RPMI7951 (cell line): ENCODE measurements around the gene OTUD4. TPM values are rescaled to one million over a fixed set of nuclear protein-coding genes. Genes with fewer than 3 reads are reported as not detected.
A peak's percentile ranks its signal among the peaks of the same experiment; 100 is the strongest.

Experiments
- DNase-seq: peaks from one replicate; pipeline ENCODE4 v3.0.0-alpha.2; 2012; ENCODE audit warnings: low read depth
- total RNA-seq: library from RNA; depleted of rRNA; stranded (reverse); fragments of >200 nt; shearing (Covaris generic); gene quantifications from 2 replicates; pipeline ENCODE4 v1.2.3, GENCODE V29; 2014; rRNA removed

The OTUD4 gene
- total RNA-seq, 1 experiment from 2014 or later: 17.1 TPM

GRCh38 chr4:145130788-145131399, 49.5 kb downstream of the OTUD4 start:
- DNase-seq: peak; percentile 3

DNA sequence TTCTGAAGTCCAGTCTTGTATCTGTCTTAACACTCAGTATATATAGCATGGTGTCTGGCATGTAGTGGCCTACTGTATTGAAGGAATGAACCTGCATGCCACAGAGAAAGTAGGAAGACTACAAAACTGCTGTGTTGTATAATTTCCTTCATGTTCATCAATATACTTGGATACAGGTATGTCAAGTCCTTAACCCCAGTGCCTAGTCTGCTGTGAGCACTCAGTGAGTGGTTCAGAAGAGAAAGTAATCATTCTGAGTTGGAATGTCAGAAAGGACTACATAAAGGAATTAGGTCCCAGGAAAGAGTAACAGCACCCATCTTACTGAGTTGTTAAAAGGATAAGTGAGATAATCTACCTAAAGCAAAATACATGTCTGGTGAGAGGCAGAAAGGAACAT, 50.3 kb downstream of the OTUD4 start:
- no peak for DNase-seq

DNA sequence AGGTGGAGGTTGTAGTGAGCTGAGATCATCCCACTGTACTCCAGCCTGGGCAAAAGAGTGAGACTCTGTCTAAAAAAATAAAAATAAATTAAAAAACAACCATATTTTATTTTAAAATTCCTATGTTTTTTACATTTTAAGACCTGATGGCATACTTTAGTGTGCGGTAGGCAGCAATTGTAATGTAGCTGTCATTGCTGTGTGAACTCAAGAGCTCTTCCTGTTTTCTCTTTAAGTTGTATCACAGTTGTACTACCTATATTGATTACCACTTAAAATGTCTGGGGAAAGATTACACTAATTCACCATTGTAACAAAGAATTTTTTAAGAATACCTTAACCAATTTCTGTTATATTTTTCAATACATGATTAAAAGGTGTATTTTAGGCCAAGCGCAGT, 55.0 kb downstream of the OTUD4 start:
- DNase-seq: no peak

GRCh38 chr4:145108128-145108527, 72.3 kb downstream of the OTUD4 start:
- no peak for DNase-seq

DNA sequence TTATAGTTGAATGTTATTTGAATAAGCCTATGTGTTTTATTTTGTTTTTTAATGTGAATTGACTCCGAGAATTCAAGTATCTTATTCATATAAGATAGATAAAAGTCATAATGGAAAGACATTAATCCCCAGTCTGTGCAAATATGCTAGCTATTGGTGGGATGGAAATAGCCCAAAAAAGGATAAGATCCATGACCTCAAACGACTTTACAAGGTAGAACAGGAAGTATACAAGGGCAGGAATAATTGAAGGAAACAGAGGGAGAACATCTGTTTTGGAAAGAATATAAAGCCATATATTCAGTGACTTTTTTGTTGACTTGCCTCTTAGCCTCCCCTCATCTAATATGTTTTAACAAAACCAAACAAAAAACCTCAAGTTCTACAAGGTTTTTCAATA, 73.3 kb downstream of the OTUD4 start:
- DNase-seq: no peak

- no peak for DNase-seq
Measured at GRCh38 chr4:145103496-145103895, 76.9 kb downstream of the OTUD4 start.

GRCh38 chr4:145102619-145103018, 77.8 kb downstream of the OTUD4 start:
- DNase-seq: no peak

DNA sequence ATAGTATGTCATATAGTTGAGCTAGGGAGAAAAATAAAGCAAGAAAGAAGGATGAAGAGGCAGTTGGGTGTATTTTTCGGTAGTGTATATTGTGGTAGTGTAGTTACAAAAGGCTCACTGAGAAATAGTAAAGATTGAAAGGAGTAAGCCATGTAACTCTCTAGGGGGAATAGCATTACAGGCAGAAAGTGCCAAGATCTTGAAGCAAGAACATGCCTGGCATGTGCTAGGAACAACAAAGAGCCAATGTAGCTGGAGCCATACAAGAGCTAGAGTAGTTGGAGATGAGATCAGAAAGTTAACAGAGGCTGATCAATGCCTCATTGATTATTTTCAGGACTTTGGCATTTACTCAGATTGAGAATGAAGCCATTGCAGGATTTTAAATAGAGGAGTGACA, 79.3 kb downstream of the OTUD4 start:
- DNase-seq: no peak

DNA sequence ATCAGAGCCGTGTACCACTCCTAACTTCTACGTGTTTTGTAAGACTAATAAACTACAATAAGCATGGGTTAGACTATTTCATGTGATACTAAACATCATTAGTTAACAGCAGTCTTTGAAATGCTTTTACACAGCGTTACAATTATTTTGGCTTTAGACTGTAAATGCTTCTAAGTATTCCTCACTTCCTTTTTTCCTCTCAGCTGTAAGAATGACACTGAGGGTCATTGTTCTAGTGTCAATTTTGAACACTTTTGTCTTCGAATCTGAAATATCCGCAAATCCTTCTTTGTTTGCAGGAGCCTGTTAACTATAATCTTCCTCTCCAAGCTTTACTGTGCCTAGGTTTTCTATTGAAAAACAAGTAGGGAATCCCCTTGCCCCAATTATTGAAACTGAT, 80.7 kb downstream of the OTUD4 start:
- peak; percentile 1 for DNase-seq

- DNase-seq: peak; percentile 64
Measured at GRCh38 chr4:145098675-145099037, 81.7 kb downstream of the OTUD4 start.

DNA sequence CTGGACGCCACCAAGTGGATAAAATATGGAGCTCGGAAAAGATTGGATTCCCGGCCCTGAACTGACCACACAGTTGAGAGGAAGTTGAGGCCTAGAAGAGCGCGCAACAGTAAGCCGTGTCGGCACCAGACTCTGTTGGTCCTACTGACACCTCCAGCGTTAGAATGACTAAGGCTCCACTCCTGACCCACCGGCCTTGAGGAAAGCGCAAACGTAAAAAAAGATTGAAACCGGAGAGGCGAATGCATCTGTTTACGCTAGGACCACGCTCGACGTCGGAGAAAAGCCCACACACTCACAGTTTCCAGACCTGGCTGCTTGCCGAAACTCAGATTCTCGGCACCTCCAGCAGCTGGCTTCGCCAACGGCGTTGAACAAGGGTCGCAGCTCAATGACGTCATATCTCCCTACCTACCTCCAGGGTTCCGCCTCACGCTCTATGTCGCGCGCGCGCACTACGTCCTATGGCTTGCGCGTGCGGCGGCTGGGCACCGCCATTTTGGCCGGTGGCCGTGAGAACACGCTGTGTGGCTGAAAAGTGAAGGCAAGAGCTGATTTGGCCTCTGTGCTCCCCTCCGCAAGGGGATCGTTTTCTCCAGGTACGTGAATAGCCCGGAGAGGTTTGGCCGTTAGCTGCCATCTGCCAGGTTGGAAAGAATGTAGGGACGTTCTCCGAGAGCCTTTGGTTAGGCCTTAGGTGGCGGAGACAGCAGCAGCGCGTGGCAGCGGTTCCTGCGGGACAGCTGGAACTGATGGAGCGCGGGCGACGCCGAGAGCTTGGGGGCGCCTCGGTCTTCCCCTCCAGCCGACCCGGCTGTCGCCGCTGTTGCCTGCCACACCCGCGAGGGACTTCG, 82.3 kb downstream of the OTUD4 start, which contains the start of the genes ABCE1 and ANAPC10:
TSS of gene ABCE1 (plus strand) at position 491 of the 854 bp plus-strand sequence. CDS start 6,102 bp downstream, outside the sequence.
TSS of gene ANAPC10 (minus strand) at position 376 of the 854 bp plus-strand sequence. CDS start 2,097 bp downstream, outside the sequence.
- peak; percentile 96 for DNase-seq

- DNase-seq: no peak
Measured at GRCh38 chr4:145097331-145097820, 83.0 kb downstream of the OTUD4 start.

DNA sequence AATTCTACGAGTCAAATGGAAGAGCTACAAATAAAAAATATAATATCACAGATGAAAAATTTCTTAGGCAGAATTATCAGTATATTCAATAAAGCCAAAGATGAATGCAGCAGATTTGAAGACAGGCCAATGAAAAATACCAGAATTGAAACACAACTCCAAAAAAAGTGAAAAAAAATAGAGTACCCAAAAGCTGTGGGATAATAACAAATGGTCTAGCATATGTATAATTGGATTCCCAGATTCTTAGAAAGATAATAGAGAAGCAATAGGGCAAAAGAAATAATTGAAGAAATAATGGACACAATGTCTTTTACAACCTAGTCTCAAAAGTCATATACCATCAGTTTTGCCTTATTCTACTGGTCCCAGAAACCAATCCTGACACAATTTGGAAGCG, 86.8 kb downstream of the OTUD4 start:
- DNase-seq: no peak

GRCh38 chr4:145090380-145090779, 90.0 kb downstream of the OTUD4 start:
- no peak for DNase-seq

DNA sequence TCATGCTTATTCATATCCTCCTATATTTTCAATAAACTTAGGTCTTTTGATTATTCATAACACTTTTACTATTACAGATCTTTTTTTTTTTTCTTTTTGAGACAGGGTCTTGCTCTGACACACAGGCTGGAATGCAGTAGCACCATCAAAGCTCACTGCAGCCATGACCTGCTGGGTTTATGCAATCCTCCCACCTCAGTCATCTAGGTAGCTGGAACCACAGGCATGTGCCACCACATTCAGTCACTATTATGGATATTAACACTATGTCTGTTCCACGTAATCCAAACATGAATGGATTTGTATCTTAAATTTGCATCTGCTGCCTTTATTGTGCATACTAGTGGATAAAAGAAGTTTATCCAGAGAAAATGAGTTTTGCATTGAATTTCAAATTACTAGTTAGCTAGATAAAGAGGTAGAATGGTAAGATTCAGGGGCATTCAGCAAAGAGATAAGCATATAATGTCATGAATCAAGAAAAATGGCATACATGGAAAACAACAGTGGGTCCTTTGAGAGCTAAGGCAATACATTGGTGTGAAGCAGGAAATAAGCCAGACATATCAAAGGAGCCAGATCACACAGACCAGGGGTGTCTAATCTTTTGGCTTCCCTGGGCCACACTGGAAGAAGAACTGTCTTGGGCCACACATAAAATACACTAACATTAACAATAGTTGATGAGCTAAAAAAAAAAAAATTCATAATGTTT, 96.3 kb downstream of the OTUD4 start:
- DNase-seq: no peak

Other genes starting within 250 kb of the OTUD4 start
- 36.5 and 43.4 TPM in 2 replicates for gene ANAPC10, start 82.4 kb downstream of the OTUD4 start, total RNA-seq
- gene ABCE1, start 82.3 kb downstream of the OTUD4 start, total RNA-seq: 163 and 196 TPM in 2 replicates